IMR-90 (cell line): ENCODE results near the gene SLC39A11. TPM values are rescaled to one million over a fixed set of nuclear protein-coding genes. Genes with fewer than 3 reads are reported as not detected.

Experiments used
- ATAC-seq: fragments of 200-7000 bp; cut with Tn5 transposase; 2 replicates; pipeline ENCODE4 v1.9.1; 2020; ENCODE audit warnings: low read depth, mild to moderate bottlenecking, moderate library complexity
- BruUV-seq: library from RNA; stranded (reverse); fragments of 400-500 nt; replicated peaks from 2 replicates; lab custom pipeline; 2021; lab: Mats Ljungman, UMichigan
- CTCF ChIA-PET: fragments of 300-600 bp; formaldehyde crosslinking; extraction: SDS; loops from one replicate; lab custom pipeline; 2021; ENCODE audit warnings: antibody characterized with exemption; lab: Yijun Ruan, JAX
- POLR2A ChIA-PET: fragments of 300-600 bp; sonication (Branson Sonifier 250); formaldehyde crosslinking; loops from one replicate; lab custom pipeline; 2022; ENCODE audit warnings: antibody characterized with exemption; ENCODE audit not compliant: unreplicated experiment; lab: Charles Lee
- DNase-seq: peaks from one replicate; pipeline ENCODE4 v3.0.0; 2013
- H2AFZ ChIP-seq: replicated peaks from 2 replicates; pipeline ENCODE3; 2013; ENCODE audit warnings: low read length, mild to moderate bottlenecking; ENCODE audit not compliant: poor library complexity
- H2AK5ac ChIP-seq: 2 replicates; pipeline ENCODE4 v1.6.1; 2013; ENCODE audit warnings: low read depth, low read length, inconsistent platforms
- H2AK9ac ChIP-seq: replicated peaks from 2 replicates; pipeline ENCODE3; 2013; ENCODE audit warnings: mild to moderate bottlenecking, low read depth, low read length, moderate library complexity; ENCODE audit not compliant: poor library complexity
- H2BK120ac ChIP-seq: 2 replicates; pipeline ENCODE4 v1.6.1; 2013; ENCODE audit warnings: low read depth, low read length, inconsistent platforms
- H2BK15ac ChIP-seq: 3 replicates; pipeline ENCODE4 v1.6.1; 2013; ENCODE audit warnings: low read depth, low read length, inconsistent platforms
- H2BK20ac ChIP-seq: 2 replicates; pipeline ENCODE4 v1.6.1; 2013; ENCODE audit warnings: low read depth, mild to moderate bottlenecking, inconsistent platforms, low read length, moderate library complexity
- H2BK5ac ChIP-seq: 2 replicates; pipeline ENCODE4 v1.6.1; 2013; ENCODE audit warnings: mild to moderate bottlenecking, low read depth, low read length, inconsistent platforms; ENCODE audit not compliant: poor library complexity, severe bottlenecking
- H3K14ac ChIP-seq: replicated peaks from 2 replicates; pipeline ENCODE4 v1.6.1; 2013; ENCODE audit warnings: low read depth, low read length, inconsistent platforms
- H3K18ac ChIP-seq: 2 replicates; pipeline ENCODE4 v1.6.1; 2013; ENCODE audit warnings: low read depth, low read length, control low read depth
- H3K23ac ChIP-seq: 2 replicates; pipeline ENCODE4 v1.6.1; 2013; ENCODE audit warnings: low read depth, low read length, inconsistent platforms
- H3K27ac ChIP-seq: 2 replicates; pipeline ENCODE4 v1.5.1; 2013; ENCODE audit warnings: mild to moderate bottlenecking, control low read depth, low read length; ENCODE audit not compliant: insufficient read depth
- H3K27me3 ChIP-seq: 2 replicates; pipeline ENCODE4 v1.6.1; 2013; ENCODE audit warnings: low read length; ENCODE audit not compliant: control insufficient read depth, insufficient read depth
- H3K36me3 ChIP-seq: 2 replicates; pipeline ENCODE4 v1.6.1; 2013; ENCODE audit warnings: low read length, mixed read lengths; ENCODE audit not compliant: control insufficient read depth, insufficient read depth
- H3K4ac ChIP-seq: 2 replicates; pipeline ENCODE4 v1.6.1; 2013; ENCODE audit warnings: low read depth, low read length, inconsistent platforms
- H3K4me1 ChIP-seq: 2 replicates; pipeline ENCODE4 v1.6.1; 2013; ENCODE audit warnings: low read length, mixed read lengths; ENCODE audit not compliant: control insufficient read depth, insufficient read depth
- H3K4me2 ChIP-seq: 2 replicates; pipeline ENCODE4 v1.6.1; 2013; ENCODE audit warnings: low read depth, mild to moderate bottlenecking, control low read depth, low read length, moderate library complexity
- H3K4me3 ChIP-seq: 2 replicates; pipeline ENCODE4 v1.5.1; 2013; ENCODE audit warnings: low read depth, mild to moderate bottlenecking, control low read depth, low read length, moderate library complexity; ENCODE audit not compliant: insufficient read depth
- H3K56ac ChIP-seq: 2 replicates; pipeline ENCODE4 v1.6.1; 2013; ENCODE audit warnings: low read length, inconsistent platforms; ENCODE audit not compliant: insufficient read depth; ENCODE audit errors: extremely low read depth
- H3K79me1 ChIP-seq, 2 experiments: 2 replicates each; pipeline ENCODE4 v1.6.1; 2013; ENCODE audit warnings: low read length in 2 of 2, inconsistent platforms in 1 of 2, low read depth in 1 of 2
- H3K9ac ChIP-seq: 2 replicates; pipeline ENCODE4 v1.6.1; 2013; ENCODE audit warnings: low read depth, low read length, control low read depth
- H3K9me1 ChIP-seq: 2 replicates; pipeline ENCODE4 v1.6.1; 2013; ENCODE audit warnings: low read length, inconsistent platforms; ENCODE audit not compliant: insufficient read depth
- H3K9me3 ChIP-seq: 2 replicates; pipeline ENCODE4 v1.6.1; 2013; ENCODE audit warnings: low read length; ENCODE audit not compliant: control insufficient read depth, insufficient read depth
- H4K20me1 ChIP-seq: 2 replicates; pipeline ENCODE4 v1.6.1; 2013; ENCODE audit warnings: low read length, inconsistent platforms; ENCODE audit not compliant: insufficient read depth
- H4K5ac ChIP-seq: 2 replicates; pipeline ENCODE4 v1.6.1; 2013; ENCODE audit warnings: mild to moderate bottlenecking, low read depth, low read length, control low read depth
- H4K8ac ChIP-seq, 2 experiments: 2 replicates each; pipeline ENCODE4 v1.6.1; 2013; ENCODE audit warnings: low read depth in 2 of 2, low read length in 2 of 2, control low read depth in 1 of 2, inconsistent platforms in 1 of 2
- H4K91ac ChIP-seq: 2 replicates; pipeline ENCODE4 v1.6.1; 2013; ENCODE audit warnings: low read depth, low read length, inconsistent platforms; ENCODE audit not compliant: insufficient read depth
- CEBPB ChIP-seq: IDR thresholded peaks from 2 replicates; pipeline ENCODE4 v1.6.1; 2012; ENCODE audit warnings: low read depth, low read length, improper control_type of control experiment
- FOS ChIP-seq: fragments of 150-350 bp; IDR thresholded peaks from 2 replicates; pipeline ENCODE4 v1.6.1; 2016; ENCODE audit warnings: low read depth, low read length
- MAFK ChIP-seq: IDR thresholded peaks from 2 replicates; pipeline ENCODE4 v1.6.1; 2012; ENCODE audit warnings: low read depth, low read length, improper control_type of control experiment
- MAZ ChIP-seq: IDR thresholded peaks from 2 replicates; pipeline ENCODE4 v1.6.1; 2012; ENCODE audit warnings: low read depth, mild to moderate bottlenecking, low read length, improper control_type of control experiment, moderate library complexity, borderline replicate concordance
- NFE2L2 ChIP-seq: fragments of 150-350 bp; IDR thresholded peaks from 2 replicates; pipeline ENCODE4 v1.6.1; 2016; ENCODE audit warnings: low read depth, mild to moderate bottlenecking, low read length
- RAD21 ChIP-seq: IDR thresholded peaks from 2 replicates; pipeline ENCODE4 v1.6.1; 2012; ENCODE audit warnings: low read length, improper control_type of control experiment
- WGBS, 2 experiments: methylation state at CpG; one replicate each; pipeline versions ENCODE4 v1.1.5 to v1.1.7; 2013; ENCODE audit warnings: missing lambda C conversion rate in 2 of 2; ENCODE audit not compliant: insufficient read length in 1 of 2; ENCODE audit errors: extremely low coverage in 2 of 2; 5-methylcytosine and 5-hydroxymethylcytosine counted together
- dilution Hi-C: fragments of 300-500 bp; cut with HindIII; formaldehyde crosslinking; loops from one replicate; pipeline ENCODE4 v1.14.3; 2018; ENCODE audit warnings: low sequenced_read_pairs; ENCODE audit not compliant: unreplicated experiment
- in situ Hi-C: fragments of 300-500 bp; cut with MboI; formaldehyde crosslinking; loops from 3 replicates; pipeline ENCODE4 v1.14.3; 2019; ENCODE audit warnings: low sequenced_read_pairs, inconsistent platforms, mixed read lengths
- intact Hi-C: fragments of 100-400 bp; cut with micrococcal nuclease; formaldehyde crosslinking; loops from 2 replicates; pipeline ENCODE4 v1.10.0; 2022
- polyA plus RNA-seq, 3 experiments: library from polyadenylated mRNA; depleted of rRNA; stranded (reverse); fragments of >200 nt; gene quantifications; 2 replicates each; pipeline ENCODE4 v1.2.3, GENCODE V29; 2012; ENCODE audit warnings: low replicate concordance in 1 of 3
- total RNA-seq: library from RNA; depleted of rRNA; stranded (reverse); fragments of >200 nt; gene quantifications from 2 replicates; pipeline ENCODE4 v1.2.3, GENCODE V29; 2012
- TF ChIP-seq, protein P1 (sequence below): fragments of 150-350 bp; IDR thresholded peaks from 2 replicates; pipeline ENCODE4 v1.6.1; 2016; ENCODE audit warnings: low read depth, mild to moderate bottlenecking, low read length, moderate library complexity, borderline replicate concordance
- TF ChIP-seq, protein P2 (sequence below): conservative IDR thresholded peaks from 2 replicates; pipeline ENCODE4 v1.5.1; 2012; ENCODE audit warnings: mild to moderate bottlenecking, low read depth, low read length, improper control_type of control experiment
- TF ChIP-seq, protein P3 (sequence below): fragments of 150-350 bp; IDR thresholded peaks from 2 replicates; pipeline ENCODE4 v1.6.1; 2017; ENCODE audit warnings: mild to moderate bottlenecking, antibody characterized with exemption, low read length, low read depth

The SLC39A11 gene
- total and polyA plus RNA-seq, 2 of the 4 experiments (the other 2 are of a cell fraction), result 8.8 to 14.3 TPM

DNA sequence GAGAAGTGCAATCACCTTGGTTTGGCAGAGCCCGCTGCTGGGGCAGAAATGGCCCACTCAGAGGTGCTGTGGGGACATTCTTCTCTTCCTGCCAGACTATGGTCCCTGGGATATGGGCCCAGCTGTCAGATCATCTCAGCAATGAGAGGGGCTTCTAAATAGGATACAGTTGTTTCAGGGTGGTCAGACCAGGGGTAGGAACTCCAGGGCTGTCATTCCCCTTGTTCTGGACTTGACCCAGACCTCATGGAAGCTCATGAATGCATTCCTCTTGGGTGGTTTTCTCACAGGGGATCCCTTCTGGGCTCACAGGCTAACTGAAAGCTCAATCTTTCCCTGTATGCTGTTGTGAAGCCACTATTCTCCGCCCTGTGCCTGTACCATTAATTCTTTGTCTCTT is 347.2 kb downstream of the SLC39A11 start:
- Histone ChIP-seq H3K27me3 (no peaks in the 10 kb centered on the region), H3K18ac (no peak overlapping the region), H2BK15ac (no peak overlapping the region), H3K27ac (no peak overlapping the region), H4K20me1 (no peaks in the 10 kb centered on the region), H4K91ac (no peak overlapping the region), H3K79me1 (no peaks in the 10 kb centered on the region), H3K14ac (no peak overlapping the region), H2BK120ac (no peak overlapping the region), H3K56ac (no peak overlapping the region), H3K4ac (no peak overlapping the region), H3K9me1 (0 out of 2 replicates have a peak, but pooled peaks cover 2% of the 10 kb centered on the region), H4K5ac (no peak overlapping the region), H2AFZ (no peak overlapping the region), H3K9ac (no peak overlapping the region), H3K23ac (no peak overlapping the region), H3K9me3 (no peaks in the 10 kb centered on the region), H3K36me3 (no peaks in the 10 kb centered on the region), H3K4me1 (peaks cover 3% of the 10 kb centered on the region; the same call in 1 of the 2 replicates), H3K4me2 (no peak overlapping the region), H2BK20ac (no peak overlapping the region), H2AK5ac (no peak overlapping the region), H2AK9ac (no peak overlapping the region), H4K8ac (no peak overlapping the region), H2BK5ac (no peak overlapping the region), H3K4me3 (no peak overlapping the region)
- ChIA-PET CTCF (no interaction called here), POLR2A (no interaction called here)
- no peak for DNase-seq
- TF ChIP-seq RAD21 (no peak), FOS (no peak), MAZ (no peak), NFE2L2 (no peak), MAFK (no peak), CEBPB (no peak)
- TF ChIP-seq, protein P1, sequence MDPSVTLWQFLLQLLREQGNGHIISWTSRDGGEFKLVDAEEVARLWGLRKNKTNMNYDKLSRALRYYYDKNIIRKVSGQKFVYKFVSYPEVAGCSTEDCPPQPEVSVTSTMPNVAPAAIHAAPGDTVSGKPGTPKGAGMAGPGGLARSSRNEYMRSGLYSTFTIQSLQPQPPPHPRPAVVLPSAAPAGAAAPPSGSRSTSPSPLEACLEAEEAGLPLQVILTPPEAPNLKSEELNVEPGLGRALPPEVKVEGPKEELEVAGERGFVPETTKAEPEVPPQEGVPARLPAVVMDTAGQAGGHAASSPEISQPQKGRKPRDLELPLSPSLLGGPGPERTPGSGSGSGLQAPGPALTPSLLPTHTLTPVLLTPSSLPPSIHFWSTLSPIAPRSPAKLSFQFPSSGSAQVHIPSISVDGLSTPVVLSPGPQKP, result no peak
- TF ChIP-seq, protein P2, sequence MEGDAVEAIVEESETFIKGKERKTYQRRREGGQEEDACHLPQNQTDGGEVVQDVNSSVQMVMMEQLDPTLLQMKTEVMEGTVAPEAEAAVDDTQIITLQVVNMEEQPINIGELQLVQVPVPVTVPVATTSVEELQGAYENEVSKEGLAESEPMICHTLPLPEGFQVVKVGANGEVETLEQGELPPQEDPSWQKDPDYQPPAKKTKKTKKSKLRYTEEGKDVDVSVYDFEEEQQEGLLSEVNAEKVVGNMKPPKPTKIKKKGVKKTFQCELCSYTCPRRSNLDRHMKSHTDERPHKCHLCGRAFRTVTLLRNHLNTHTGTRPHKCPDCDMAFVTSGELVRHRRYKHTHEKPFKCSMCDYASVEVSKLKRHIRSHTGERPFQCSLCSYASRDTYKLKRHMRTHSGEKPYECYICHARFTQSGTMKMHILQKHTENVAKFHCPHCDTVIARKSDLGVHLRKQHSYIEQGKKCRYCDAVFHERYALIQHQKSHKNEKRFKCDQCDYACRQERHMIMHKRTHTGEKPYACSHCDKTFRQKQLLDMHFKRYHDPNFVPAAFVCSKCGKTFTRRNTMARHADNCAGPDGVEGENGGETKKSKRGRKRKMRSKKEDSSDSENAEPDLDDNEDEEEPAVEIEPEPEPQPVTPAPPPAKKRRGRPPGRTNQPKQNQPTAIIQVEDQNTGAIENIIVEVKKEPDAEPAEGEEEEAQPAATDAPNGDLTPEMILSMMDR, result no peak
- TF ChIP-seq, protein P3, sequence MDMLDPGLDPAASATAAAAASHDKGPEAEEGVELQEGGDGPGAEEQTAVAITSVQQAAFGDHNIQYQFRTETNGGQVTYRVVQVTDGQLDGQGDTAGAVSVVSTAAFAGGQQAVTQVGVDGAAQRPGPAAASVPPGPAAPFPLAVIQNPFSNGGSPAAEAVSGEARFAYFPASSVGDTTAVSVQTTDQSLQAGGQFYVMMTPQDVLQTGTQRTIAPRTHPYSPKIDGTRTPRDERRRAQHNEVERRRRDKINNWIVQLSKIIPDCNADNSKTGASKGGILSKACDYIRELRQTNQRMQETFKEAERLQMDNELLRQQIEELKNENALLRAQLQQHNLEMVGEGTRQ, result no peak
- in situ Hi-C loops (no loop called here), dilution Hi-C loops (no loop called here), intact Hi-C loops (no loop called here)
- BruUV-seq, result no TSS peak
- ATAC-seq, result no peak
- no CpG with 5 or more reads among the region's 2 CpGs for WGBS, 2 experiments
